GM19438 (cell line): ENCODE data around the gene ASMT.
"Not testable (repeated sequence)": the region's sequence is repeated elsewhere in the genome, so short reads cannot be mapped to it uniquely, and the experiment has no call there.

Experiments
- ATAC-seq: cut with Tn5 transposase; IDR thresholded peaks from one replicate; pipeline ENCODE4 v1.9.1; 2021; ENCODE audit warnings: low read depth; ENCODE audit not compliant: unreplicated experiment

ASMT gene

DNA sequence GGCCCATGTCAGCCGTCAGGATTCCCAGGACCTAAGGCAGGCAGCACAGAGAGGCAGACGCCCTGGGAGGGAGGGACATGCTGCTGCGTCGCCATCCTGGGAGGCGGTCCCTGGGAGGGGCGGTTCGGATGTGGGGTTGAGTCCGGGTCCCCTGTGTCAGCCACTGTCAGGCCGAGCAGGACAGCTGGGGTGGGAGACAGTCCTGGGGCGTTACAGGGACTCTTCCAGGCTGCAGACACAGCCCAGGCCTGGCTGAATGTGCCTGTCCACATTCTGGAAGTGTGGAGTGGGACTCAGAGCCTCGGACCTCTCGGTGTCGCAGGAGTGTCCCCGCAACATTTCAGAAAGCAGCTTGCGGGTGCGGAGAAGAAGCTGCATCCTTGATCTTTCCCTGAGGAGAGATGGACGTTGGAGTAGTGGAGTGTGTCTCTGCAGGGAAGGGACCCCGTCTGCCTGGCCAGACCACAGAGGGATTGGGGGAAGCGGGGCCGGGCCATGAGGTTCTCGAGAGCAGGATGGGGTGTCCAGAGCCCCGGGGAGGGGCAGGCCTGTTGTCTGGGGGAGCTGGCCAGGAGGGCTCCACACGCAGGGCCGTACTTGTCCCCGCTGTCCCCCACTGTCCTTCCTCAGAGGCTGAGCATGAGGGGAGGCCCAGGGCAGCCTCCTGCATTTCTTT is 17.4 kb upstream of the ASMT start:
- no peak for ATAC-seq

DNA sequence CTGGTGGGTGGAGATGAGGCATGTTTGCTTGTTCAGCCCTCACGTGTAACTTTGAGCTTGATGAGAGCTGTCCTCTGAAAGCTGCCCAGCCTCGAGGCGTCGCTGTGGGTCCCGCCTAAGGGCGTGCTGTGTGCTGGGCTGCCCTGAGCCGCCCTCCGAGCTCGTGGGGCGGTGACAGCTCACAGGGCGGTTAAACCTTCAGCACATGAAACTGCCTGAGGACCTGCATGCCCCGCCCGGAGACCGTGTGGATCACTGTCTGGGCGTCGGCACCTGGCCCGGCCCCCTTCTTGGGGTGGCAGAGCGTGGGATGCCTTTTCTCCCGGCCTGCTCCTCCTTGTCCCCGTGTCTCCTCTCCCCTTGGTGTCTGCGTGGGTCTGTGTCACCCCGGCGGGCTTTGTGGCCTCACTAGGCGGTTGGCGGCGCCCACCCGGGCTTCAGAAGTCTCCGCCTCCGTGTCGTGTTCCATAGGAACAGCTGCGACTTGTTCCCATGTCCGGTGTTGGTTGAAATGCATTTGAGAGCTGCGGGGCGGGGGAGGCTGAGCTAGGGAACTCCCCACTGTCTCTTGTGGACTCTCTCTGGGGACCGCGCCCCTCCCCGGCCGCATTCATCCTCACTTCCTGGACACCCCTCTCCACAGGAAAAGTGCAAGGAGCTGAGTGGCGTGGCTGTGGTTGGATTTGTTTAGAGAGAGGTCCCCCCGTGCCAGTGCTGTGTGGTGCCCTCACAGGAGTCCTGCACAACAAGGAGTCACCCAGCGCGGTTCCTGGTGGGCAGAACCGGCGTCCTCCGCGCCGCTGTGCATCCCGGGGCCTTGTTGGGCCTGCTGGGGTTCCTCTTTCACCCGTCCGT is 16.6 kb upstream of the ASMT start:
- ATAC-seq: peak; percentile 50

- ATAC-seq: no peak
Observed at GRCh38 chrX:1598876-1599790, 15.7 kb upstream of the ASMT start.

- ATAC-seq: no peak
Observed at GRCh38 chrX:1599791-1600405, 15.0 kb upstream of the ASMT start.

- ATAC-seq: no peak
Observed at GRCh38 chrX:1600406-1601050, 14.3 kb upstream of the ASMT start.

- no peak for ATAC-seq
Observed at GRCh38 chrX:1601051-1601767, 13.7 kb upstream of the ASMT start.

- ATAC-seq: no peak
Observed at GRCh38 chrX:1601768-1602085, 13.1 kb upstream of the ASMT start.

DNA sequence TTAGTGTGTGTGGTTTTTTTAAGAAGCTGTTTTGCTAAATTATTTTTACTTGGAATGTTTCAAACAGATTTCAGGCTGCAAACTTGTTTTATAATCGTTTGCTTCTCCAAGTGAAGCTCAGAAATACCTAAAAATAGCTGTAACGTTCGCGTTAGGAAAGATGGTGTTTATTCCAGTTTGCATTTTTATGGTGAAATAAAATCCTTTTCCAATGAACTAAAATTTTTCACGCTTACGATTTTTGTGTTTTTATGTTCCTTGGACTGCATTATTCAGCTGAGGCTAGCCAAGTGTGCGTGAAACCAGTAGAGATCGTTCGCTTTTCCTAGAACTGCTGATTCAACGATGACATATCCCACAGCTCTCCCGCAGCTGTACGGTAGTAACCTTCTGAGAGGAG is 12.6 kb upstream of the ASMT start:
- no peak for ATAC-seq

- no peak for ATAC-seq
Observed at GRCh38 chrX:1606496-1606895, 8.4 kb upstream of the ASMT start.

GRCh38 chrX:1609311-1609710 is 5.5 kb upstream of the ASMT start:
- no peak for ATAC-seq

DNA sequence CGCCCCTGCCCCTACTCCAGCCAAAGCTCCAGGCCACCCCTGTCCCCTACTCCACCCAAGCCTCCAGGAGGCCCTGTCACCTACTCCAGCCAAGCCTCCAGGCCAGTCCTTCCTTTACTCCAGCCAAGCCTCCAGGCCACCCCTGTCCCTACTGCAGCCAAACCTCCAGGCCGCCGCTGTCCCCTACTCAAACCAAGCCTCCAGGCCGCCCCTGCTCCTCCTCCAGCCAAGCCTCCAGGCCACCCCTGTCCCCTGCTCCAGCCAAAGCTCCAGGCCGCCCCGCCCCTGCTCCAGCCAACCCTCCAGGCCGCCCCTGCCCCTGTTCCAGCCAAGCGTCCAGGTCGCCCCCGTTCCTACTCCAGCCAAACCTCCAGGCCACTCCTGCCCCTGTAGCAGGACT is 5.1 kb upstream of the ASMT start:
- no peak for ATAC-seq

- peak; percentile 78 for ATAC-seq
Observed at GRCh38 chrX:1610166-1610565, 4.7 kb upstream of the ASMT start.

- ATAC-seq: no peak
Observed at GRCh38 chrX:1610736-1611135, 4.1 kb upstream of the ASMT start.

- no peak for ATAC-seq
Observed at GRCh38 chrX:1612641-1613286, 2.1 kb upstream of the ASMT start.

DNA sequence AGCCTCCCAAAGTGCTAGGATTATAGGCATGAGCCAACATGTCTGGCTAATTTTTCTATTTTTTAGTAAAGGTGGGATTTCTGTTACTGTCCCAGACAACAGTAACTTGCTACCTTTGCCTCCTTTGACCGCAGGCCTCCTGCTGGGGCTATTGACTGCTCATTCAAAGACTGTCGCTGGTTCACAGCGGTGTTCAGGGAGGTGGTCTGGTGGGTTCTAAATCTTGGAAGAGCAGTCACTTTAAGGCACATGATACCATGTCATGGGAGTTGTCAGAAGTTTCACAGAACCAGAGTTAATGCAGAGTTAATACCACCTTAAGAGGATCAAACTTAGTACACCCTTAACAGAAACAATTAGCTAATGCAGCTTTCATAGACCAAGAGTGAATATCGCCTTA is 3.8 kb downstream of the ASMT start:
- ATAC-seq: no peak

DNA sequence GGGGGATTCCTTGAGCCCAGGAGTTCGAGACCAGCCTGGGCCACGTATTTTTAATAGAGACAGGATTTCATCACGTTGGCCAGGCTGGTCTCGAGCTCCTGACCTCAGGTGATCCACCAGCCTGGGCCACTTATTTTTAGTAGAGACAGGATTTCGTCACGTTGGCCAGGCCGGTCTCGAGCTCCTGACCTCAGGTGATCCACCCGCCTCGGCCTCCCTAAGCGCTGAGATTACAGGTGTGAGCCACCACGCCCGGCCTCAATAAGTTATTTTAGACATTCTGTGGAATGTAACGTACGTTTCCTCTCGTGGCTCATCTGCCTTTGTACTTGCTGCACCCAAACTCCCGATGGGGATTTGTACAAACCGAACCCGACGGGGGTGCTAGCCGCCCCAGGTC is 8.8 kb downstream of the ASMT start:
- no peak for ATAC-seq

DNA sequence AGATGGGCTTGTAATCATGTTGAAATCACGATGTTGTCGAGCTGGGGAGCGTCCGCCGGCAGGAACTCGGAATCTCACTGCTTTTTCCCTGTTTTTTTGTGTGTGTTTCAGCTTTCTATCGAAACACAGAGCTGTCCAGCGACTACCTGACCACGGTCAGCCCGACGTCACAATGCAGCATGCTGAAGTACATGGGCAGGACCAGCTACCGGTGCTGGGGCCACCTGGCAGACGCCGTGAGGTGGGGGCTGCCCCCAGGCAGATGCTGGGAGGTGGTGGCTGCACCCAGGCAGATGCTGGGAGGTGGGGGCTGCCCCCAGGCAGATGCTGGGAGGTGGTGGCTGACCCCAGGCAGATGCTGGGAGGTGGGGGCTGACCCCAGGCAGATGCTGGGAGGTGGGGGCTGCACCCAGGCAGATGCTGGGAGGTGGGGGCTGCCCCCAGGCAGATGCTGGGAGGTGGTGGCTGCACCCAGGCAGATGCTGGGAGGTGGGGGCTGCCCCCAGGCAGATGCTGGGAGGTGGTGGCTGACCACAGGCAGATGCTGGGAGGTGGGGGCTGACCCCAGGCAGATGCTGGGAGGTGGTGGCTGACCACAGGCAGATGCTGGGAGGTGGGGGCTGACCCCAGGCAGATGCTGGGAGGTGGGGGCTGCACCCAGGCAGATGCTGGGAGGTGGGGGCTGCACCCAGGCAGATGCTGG is 9.4 kb downstream of the ASMT start:
- not testable (repeated sequence) for ATAC-seq

DNA sequence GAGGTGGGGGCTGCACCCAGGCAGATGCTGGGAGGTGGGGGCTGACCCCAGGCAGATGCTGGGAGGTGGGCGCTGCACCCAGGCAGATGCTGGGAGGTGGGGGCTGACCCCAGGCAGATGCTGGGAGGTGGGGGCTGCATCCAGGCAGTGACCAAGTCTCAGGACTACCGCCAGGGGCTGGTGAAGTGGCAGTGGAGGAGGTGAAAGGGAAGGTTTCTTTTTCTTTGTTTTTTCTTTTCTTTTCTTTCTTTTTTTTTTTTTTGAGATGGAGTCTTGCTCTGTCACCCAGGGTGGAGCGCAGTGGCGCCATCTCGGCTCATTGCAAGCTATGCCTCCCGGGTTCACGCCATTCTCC is 10.0 kb downstream of the ASMT start:
- not testable (repeated sequence) for ATAC-seq

DNA sequence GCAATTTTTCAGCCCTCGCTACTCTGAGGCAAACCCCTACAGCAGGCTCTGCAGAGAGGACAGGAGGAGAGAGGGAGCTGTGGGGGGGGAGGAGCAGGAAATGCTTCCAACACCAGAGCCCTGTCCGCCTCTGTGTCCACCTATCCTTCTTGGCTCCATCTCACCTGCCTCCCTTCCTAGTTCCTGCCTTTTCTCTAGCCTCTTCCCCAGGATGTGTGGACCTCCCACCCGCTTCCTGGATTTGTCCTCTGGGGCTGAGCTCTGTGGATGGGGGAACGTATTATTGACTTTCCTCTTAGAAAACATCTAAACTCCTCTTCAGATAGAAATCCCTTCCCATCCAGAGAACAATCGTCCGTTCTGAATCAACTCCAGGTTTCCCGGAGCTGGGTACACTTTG is 14.4 kb downstream of the ASMT start:
- ATAC-seq: no peak
